HL-60 (cell line): ENCODE data around the gene TPM1.

ENCODE experiments used
- POLR2AphosphoS5 ChIP-seq: IDR thresholded peaks from 2 replicates; pipeline ENCODE4 v1.6.1; 2012; ENCODE audit warnings: low read depth
- TF ChIP-seq, protein P1 (sequence below): IDR thresholded peaks from one replicate; pipeline ENCODE4 v1.5.1; 2011; ENCODE audit warnings: low read length, control low read depth, inconsistent platforms; ENCODE audit not compliant: insufficient read depth

DNA sequence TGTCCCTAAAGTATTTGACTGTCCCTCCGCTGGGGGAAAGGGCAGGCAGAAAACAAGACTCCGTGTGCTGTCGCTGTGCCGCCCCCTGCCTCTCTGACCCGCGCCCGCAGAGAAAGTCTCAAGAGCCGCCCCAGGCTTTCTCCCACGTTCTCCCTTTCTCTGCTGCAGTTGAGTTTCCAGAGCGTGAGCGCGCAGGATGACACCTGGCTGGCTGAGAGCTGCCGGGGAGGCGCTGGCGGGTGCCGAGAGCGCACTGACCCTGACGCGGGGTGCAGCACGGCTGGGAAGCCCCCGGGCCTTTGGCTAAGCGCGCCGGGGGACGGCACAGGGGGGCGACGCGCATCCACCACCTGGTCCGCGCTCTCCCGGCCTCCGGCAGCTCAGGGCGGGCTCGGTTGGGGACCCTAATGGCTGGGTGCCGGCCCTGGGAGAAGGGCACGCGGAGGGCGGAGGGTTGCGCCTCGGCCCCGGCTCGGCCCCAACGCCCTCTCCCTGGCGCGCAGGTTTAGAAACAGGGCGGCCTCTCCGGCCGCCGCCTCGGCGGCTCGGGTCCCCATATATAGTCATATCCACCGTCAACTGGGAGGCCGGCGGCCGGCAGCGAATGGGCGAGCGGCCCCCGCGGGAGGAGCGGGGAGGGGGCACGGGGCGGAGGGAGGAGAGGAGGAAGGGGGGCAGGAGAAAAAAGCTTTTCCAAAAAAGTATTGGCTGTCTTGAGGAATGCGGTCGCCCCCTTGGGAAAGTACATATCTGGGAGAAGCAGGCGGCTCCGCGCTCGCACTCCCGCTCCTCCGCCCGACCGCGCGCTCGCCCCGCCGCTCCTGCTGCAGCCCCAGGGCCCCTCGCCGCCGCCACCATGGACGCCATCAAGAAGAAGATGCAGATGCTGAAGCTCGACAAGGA, at the start of gene TPM1:
- TF ChIP-seq, protein P1, sequence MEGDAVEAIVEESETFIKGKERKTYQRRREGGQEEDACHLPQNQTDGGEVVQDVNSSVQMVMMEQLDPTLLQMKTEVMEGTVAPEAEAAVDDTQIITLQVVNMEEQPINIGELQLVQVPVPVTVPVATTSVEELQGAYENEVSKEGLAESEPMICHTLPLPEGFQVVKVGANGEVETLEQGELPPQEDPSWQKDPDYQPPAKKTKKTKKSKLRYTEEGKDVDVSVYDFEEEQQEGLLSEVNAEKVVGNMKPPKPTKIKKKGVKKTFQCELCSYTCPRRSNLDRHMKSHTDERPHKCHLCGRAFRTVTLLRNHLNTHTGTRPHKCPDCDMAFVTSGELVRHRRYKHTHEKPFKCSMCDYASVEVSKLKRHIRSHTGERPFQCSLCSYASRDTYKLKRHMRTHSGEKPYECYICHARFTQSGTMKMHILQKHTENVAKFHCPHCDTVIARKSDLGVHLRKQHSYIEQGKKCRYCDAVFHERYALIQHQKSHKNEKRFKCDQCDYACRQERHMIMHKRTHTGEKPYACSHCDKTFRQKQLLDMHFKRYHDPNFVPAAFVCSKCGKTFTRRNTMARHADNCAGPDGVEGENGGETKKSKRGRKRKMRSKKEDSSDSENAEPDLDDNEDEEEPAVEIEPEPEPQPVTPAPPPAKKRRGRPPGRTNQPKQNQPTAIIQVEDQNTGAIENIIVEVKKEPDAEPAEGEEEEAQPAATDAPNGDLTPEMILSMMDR: no peak
- TF ChIP-seq POLR2AphosphoS5: no peak
